HG02870 (cell line): ENCODE results near the gene DOK6.
"Not testable (repeated sequence)": the region's sequence is repeated elsewhere in the genome, so short reads cannot be mapped to it uniquely, and the experiment has no call there.

Source experiments
- ATAC-seq: cut with Tn5 transposase; IDR thresholded peaks from one replicate; pipeline ENCODE4 v1.9.1; 2021; ENCODE audit warnings: mild to moderate bottlenecking, moderate library complexity; ENCODE audit not compliant: unreplicated experiment

Gene DOK6

GRCh38 chr18:69617888-69618287, 217.2 kb downstream of the DOK6 start:
- ATAC-seq, result no peak

GRCh38 chr18:69622184-69622583, 221.5 kb downstream of the DOK6 start:
- ATAC-seq, result no peak

GRCh38 chr18:69622961-69623360, 222.3 kb downstream of the DOK6 start:
- no peak for ATAC-seq

- ATAC-seq, result no peak
Measured at GRCh38 chr18:69626171-69626570, 225.5 kb downstream of the DOK6 start.

- no peak for ATAC-seq
Measured at GRCh38 chr18:69626643-69627242, 226.1 kb downstream of the DOK6 start.

GRCh38 chr18:69628774-69629359, 228.2 kb downstream of the DOK6 start:
- ATAC-seq, result no peak

GRCh38 chr18:69631281-69631680, 230.6 kb downstream of the DOK6 start:
- no peak for ATAC-seq

GRCh38 chr18:69635482-69635881, 234.8 kb downstream of the DOK6 start:
- no peak for ATAC-seq

- peak; percentile 78 for ATAC-seq
Measured at GRCh38 chr18:69636529-69637301, 236.0 kb downstream of the DOK6 start.

GRCh38 chr18:69638056-69638455, 237.4 kb downstream of the DOK6 start:
- no peak for ATAC-seq

GRCh38 chr18:69647702-69648101, 247.0 kb downstream of the DOK6 start:
- ATAC-seq, result no peak

- ATAC-seq, result no peak
Measured at GRCh38 chr18:69648486-69648885, 247.8 kb downstream of the DOK6 start.

- ATAC-seq, result no peak
Measured at GRCh38 chr18:69649684-69650083, 249.0 kb downstream of the DOK6 start.

GRCh38 chr18:69651243-69651642, 250.6 kb downstream of the DOK6 start:
- ATAC-seq, result no peak

GRCh38 chr18:69655816-69656215, 255.1 kb downstream of the DOK6 start:
- ATAC-seq, result no peak

GRCh38 chr18:69658103-69658502, 257.4 kb downstream of the DOK6 start:
- no peak for ATAC-seq

GRCh38 chr18:69658685-69659084, 258.0 kb downstream of the DOK6 start:
- no peak for ATAC-seq

GRCh38 chr18:69659142-69659651, 258.5 kb downstream of the DOK6 start:
- no peak for ATAC-seq

- ATAC-seq, result not testable (repeated sequence)
Measured at GRCh38 chr18:69662090-69662489, 261.4 kb downstream of the DOK6 start.

- ATAC-seq, result no peak
Measured at GRCh38 chr18:69664399-69664798, 263.7 kb downstream of the DOK6 start.

GRCh38 chr18:69674292-69674877, 273.7 kb downstream of the DOK6 start:
- ATAC-seq, result no peak

- no peak for ATAC-seq
Measured at GRCh38 chr18:69674966-69675365, 274.3 kb downstream of the DOK6 start.
